HG02642 (cell line): ENCODE results near the gene GALNT10.
"Not testable (repeated sequence)": the region's sequence is repeated elsewhere in the genome, so short reads cannot be mapped to it uniquely, and the experiment has no call there.

ENCODE experiments used
- ATAC-seq: cut with Tn5 transposase; IDR thresholded peaks from one replicate; pipeline ENCODE4 v1.9.1; 2021; ENCODE audit warnings: mild to moderate bottlenecking; ENCODE audit not compliant: unreplicated experiment, poor library complexity

Gene GALNT10

DNA sequence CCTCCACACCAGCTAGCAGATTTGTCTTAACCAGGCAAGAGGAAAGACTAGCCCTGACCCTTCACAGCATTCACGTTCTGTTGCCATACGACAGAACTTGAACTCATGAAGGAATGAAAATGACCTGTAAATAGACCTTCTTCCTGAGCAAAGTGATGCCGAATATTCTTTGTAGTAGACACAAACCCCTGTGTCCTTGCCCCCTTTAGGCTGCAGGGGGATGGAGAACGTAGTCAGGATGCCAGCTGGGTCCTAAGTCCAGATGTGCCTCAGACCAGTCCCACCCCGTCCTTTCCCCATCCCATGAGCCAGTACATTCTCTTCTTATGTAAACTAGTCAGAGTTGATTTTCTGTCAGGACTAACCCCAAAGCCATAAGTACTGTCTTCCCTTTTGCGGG, 151.1 kb downstream of the GALNT10 start:
- ATAC-seq: no peak

- no peak for ATAC-seq
Observed at GRCh38 chr5:154342211-154342610, 151.7 kb downstream of the GALNT10 start.

DNA sequence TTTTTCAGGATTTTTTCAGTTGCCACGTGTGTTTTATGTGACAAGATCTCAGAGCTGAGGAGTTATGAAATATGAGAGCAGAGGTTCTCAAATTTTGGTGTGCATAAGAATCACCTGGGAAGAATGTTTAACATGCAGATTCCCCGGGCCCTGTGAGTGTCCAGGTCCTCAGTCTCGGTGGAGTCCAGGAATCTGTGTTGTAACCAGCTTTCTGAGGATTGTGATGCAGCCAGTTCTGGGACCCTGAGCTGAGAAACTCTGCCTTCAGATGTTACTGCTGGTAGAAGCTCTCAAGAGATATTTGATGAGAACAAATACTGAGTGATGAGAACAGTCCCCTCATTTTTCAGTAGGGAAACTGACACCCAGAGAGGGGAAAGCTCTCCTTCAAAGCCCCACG, 152.4 kb downstream of the GALNT10 start:
- no peak for ATAC-seq

GRCh38 chr5:154344461-154344860, 153.9 kb downstream of the GALNT10 start:
- no peak for ATAC-seq

DNA sequence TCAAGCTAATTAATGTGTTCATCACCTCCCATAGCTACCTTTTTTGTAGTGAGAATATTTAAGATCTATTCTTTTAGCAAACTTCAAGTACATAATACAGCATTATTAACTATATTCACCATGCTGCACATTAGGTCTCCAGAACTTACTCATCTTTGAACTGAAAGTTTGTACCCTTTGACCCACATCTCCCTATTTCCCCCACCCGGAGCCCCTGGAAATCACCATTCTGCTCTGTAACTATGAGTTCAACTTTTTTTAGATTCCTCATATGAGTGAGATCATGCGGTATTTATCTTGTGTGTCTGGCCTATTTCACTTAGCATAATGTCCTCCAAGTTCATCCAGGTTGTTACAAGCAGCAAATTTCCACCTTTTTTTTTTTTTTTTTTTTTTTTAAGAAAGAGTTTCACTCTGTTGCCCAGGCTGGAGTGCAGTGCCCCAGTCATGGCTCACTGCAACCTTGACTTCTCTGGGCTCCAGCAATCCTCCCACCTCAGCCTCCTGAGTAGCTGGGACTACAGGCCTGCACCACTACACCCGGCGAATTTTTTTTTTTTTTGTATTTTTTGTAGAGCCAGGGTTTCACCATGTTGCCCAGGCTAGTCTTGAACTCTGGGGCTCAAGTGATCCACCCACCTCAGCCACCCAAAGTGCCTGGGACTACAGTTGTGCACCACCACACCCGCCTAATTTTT, 154.9 kb downstream of the GALNT10 start:
- peak; percentile 83 for ATAC-seq

DNA sequence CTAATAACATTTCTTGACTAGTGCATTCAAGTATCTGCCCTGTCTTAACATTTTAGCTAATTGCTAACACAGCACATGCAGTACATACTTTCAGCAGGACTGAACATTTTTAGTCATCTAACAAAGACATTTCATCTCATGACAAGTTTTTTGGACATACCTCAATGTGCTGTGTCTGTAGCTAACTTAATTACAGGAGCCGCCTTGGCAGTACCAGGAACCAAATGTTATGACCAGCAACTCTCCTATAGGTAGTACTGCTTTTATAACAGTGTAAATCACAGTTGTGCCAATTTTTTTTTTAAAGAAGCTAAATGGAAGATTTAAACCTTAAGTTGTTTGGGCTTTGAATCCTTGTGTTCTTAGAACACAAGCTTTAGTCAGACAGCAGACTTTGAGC, 155.9 kb downstream of the GALNT10 start:
- ATAC-seq: no peak

GRCh38 chr5:154349626-154350264, 159.2 kb downstream of the GALNT10 start:
- no peak for ATAC-seq

DNA sequence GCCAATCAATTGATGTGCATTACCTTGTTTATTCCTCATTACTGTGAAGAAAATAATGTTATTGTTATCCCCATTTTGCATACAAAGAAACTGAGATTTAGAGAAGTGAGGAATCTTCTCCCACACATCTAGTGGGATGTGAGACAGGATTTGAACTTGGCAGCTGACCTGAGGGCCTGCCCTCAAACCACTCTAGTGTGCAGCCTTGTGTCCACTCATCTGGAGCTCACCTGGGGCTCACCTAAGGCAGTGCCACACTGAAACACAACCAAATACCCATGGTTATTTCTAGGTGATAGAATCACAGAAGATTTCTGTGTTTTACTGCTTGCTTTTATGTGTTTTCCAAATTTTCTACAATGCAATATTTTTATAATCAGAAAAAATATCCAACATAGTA, 160.6 kb downstream of the GALNT10 start:
- no peak for ATAC-seq

DNA sequence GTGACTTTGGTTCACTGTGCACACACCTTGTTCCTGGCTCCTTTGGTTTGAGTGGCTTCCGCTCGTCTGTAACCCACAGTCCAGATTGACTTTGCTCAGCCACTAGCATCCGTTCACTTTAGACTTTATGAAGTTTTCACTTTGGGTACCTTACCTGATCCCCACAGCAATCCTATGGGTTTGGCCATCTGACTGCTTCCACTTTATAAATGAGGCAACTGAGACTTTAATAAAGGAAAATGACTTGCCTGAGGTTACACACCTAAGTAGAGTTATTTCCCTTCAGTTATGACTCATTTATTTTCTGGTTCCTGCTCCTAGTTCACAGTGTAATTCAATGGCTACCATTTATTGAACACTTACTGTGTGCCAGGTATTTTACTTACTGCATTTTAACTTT, 161.0 kb downstream of the GALNT10 start:
- ATAC-seq: peak; percentile 47

GRCh38 chr5:154352960-154353548, 162.5 kb downstream of the GALNT10 start:
- ATAC-seq: no peak

- no peak for ATAC-seq
Observed at GRCh38 chr5:154355129-154355611, 164.6 kb downstream of the GALNT10 start.

DNA sequence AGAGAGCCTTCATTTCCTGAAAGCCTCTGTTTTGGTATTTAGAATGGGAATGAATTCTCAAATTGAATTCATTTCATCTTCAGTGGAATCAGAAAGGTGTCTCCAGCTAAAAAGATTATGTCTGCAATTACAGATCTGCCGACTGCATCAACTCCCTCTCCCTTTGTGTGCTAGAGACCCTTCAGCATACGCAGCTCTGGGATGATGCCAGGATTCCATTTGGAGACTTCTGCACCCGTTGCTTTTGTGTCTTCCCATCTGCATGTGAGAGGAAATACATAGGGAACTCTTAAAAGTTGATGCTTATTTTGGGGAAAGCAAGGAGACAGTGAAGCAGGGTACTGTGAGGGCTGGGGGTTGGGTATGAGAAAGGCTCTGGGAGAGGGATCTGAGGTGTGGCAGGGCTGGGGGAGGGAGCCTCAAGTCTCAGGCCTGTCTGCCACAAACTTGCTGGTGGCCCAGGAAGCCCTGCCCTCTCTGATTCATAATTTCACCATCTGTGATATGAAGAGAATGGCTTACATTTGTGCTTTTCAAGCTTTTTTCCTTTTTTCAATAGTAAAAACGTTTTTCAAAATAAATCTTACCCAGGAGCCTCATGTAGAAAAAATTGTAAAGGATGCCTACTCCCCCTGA, 165.6 kb downstream of the GALNT10 start:
- ATAC-seq: no peak

DNA sequence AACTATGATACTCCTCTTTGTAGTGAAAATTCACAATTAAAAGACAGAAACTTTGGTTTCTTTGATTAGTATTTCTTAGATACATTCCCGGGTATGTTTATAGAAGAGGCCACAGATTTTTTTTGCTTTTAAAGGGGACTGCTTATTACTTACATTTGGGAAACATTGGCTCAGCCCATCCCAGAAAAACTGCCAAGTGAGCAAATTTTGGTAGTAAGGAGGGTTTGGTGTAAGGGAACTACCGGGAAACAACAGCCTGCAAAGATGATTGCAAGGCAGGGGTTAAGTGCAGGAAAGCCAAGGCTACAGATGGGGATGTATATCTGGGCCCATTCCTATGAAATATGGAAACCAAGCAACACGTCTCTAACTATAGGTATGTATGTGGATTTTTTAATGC, 166.4 kb downstream of the GALNT10 start:
- no peak for ATAC-seq

- ATAC-seq: no peak
Observed at GRCh38 chr5:154358516-154359220, 168.1 kb downstream of the GALNT10 start.

DNA sequence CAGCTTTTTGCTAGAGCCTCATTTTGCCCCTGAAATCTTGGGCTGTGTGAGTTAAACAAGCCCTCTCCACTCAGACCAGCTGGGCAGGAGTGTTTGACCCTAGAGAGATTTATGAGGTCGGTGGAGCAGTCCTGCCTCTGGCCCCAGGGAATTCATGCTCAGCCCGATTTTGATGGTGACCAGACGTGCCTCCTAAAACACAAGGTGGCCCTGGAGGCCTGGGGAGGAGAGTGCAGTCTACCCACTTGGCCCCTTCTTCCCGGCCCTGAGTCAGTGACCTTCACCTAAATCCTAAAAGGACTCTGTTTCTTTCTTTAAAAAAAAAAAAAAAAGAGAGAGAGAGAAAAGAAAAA, 168.7 kb downstream of the GALNT10 start:
- ATAC-seq: no peak

- ATAC-seq: not testable (repeated sequence)
Observed at GRCh38 chr5:154360241-154360640, 169.7 kb downstream of the GALNT10 start.

- no peak for ATAC-seq
Observed at GRCh38 chr5:154363411-154363810, 172.9 kb downstream of the GALNT10 start.

GRCh38 chr5:154364771-154365170, 174.2 kb downstream of the GALNT10 start:
- ATAC-seq: no peak

- no peak for ATAC-seq
Observed at GRCh38 chr5:154365823-154366222, 175.3 kb downstream of the GALNT10 start.

DNA sequence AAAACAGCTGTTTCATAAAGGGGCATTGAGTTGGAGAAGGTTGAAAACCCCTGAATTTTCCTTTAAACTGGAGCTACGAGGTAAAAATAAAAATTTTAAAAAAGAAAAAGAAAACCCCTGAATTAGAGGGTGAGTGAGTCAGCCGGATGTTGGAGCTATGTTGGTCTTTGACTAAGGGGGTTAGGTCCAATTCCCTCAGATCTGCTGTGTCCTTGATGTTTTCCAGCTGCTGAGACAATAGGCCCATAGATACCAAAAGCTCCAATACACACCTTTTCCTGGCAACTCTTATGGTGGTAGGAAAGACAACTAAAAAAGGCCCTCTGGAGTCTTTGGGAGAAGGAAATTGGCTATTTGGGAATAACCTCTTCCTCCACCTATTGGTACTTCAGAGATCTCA, 175.8 kb downstream of the GALNT10 start:
- no peak for ATAC-seq

DNA sequence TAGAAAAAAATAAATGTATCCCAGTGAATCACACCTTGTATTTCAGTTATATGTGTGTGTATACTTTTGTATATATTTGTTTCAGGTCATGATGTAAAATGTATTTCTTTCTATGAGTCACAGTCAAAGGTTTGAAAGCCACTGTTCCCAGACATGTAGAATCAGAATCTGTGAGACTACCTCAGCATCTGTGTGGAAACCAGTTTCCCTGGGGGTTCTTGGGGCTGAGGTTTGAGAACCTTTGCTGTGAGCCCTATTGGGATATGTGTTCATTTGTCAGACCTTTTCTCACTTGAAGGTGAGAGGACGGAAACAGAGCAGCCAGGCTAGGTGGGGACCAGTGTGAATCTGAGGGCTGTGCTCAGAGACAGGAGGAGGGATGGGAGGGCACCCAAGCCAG, 176.6 kb downstream of the GALNT10 start:
- ATAC-seq: peak; percentile 64
